B cell (primary cell): ENCODE results near the gene MUTYH. TPM values are rescaled to one million over a fixed set of nuclear protein-coding genes. Genes with fewer than 3 reads are reported as not detected.

ENCODE experiments used
- ATAC-seq: fragments of 200-7000 bp; cut with Tn5 transposase; one replicate; pipeline ENCODE4 v1.10.0; 2021; ENCODE audit warnings: low read depth, mild to moderate bottlenecking, moderate number of reproducible peaks, moderate library complexity
- CTCF ChIA-PET: fragments of 350-600 bp; sonication (Branson Sonifier 250); formaldehyde crosslinking; loops from one replicate; lab custom pipeline; 2021; ENCODE audit warnings: antibody characterized with exemption, inconsistent platforms; lab: Charles Lee
- POLR2A ChIA-PET: fragments of 350-600 bp; sonication (Branson Sonifier 250); formaldehyde crosslinking; loops from one replicate; lab custom pipeline; 2021; ENCODE audit warnings: antibody characterized with exemption; lab: Charles Lee
- DNase-seq: peaks from one replicate; pipeline ENCODE4 v3.0.0; 2013
- H2AFZ ChIP-seq: 2 replicates; pipeline ENCODE4 v1.6.1; 2012; ENCODE audit warnings: mild to moderate bottlenecking, low read depth, low read length; ENCODE audit not compliant: insufficient read depth, poor library complexity, severe bottlenecking
- H3K27ac ChIP-seq, 2 donors: 1 replicate in 1 of 2; 2 replicates in 1 of 2; pipeline ENCODE4 v1.5.1; 2012 to 2013; ENCODE audit warnings: low read length in 2 of 2, mild to moderate bottlenecking in 2 of 2, moderate library complexity in 1 of 2
- H3K27me3 ChIP-seq, 4 experiments: fragments of 200-600 bp in 1 of 4; sonication (generic) in 1 of 4; replicated peaks in 1 of 4; 1 replicate in 2 of 4; 2 replicates in 2 of 4; pipeline versions ENCODE4 v1.6.1 to v1.7.0; 2013 to 2016; ENCODE audit warnings: low read length in 3 of 4, mild to moderate bottlenecking in 2 of 4, mixed read lengths in 1 of 4, moderate library complexity in 1 of 4; ENCODE audit not compliant: insufficient read depth in 4 of 4, control insufficient read depth in 3 of 4; ENCODE audit errors: control extremely low read depth in 1 of 4
- H3K36me3 ChIP-seq, 2 experiments: replicated peaks in 1 of 2; 1 replicate in 1 of 2; 2 replicates in 1 of 2; pipeline versions ENCODE4 v1.6.1 to v1.7.1; 2013; ENCODE audit warnings: low read length in 1 of 2; ENCODE audit not compliant: insufficient read depth in 2 of 2, control insufficient read depth in 1 of 2; ENCODE audit errors: control extremely low read depth in 1 of 2, extremely low read depth in 1 of 2
- H3K4me1 ChIP-seq, 2 donors: fragments of 200-600 bp in 1 of 2; sonication (generic) in 1 of 2; 1 replicate in 1 of 2; 2 replicates in 1 of 2; pipeline versions ENCODE4 v1.5.1 to v1.6.1; 2013 to 2017; ENCODE audit warnings: low read length in 2 of 2; ENCODE audit not compliant: control insufficient read depth in 2 of 2, insufficient read depth in 2 of 2
- H3K4me2 ChIP-seq: replicated peaks from 2 replicates; pipeline ENCODE3; 2012; ENCODE audit warnings: mild to moderate bottlenecking, low read depth, low read length; ENCODE audit not compliant: poor library complexity, severe bottlenecking
- H3K4me3 ChIP-seq, 5 experiments: fragments of 200-600 bp in 1 of 5; sonication (generic) in 1 of 5; 1 replicate in 3 of 5; 2 replicates in 2 of 5; pipeline versions ENCODE4 v1.5.1 to v1.7.0; 2011 to 2016; ENCODE audit warnings: low read length in 4 of 5, mild to moderate bottlenecking in 4 of 5, low read depth in 2 of 5, control low read depth in 1 of 5, moderate library complexity in 1 of 5; ENCODE audit not compliant: insufficient read depth in 1 of 5; ENCODE audit errors: control extremely low read depth in 1 of 5, extremely low read depth in 1 of 5
- H3K79me2 ChIP-seq: fragments of 200-600 bp; sonication (generic); one replicate; pipeline ENCODE4 v1.6.0; 2016; ENCODE audit warnings: low read length; ENCODE audit not compliant: control insufficient read depth, insufficient read depth
- H3K9ac ChIP-seq: fragments of 200-600 bp; sonication (generic); 2 replicates; pipeline ENCODE4 v1.6.1; 2017; ENCODE audit warnings: mild to moderate bottlenecking, low read length, moderate library complexity
- H3K9me3 ChIP-seq, 3 donors: one replicate each; pipeline versions ENCODE4 v1.6.1 to v1.7.1; 2013; ENCODE audit warnings: low read length in 2 of 3; ENCODE audit not compliant: control insufficient read depth in 2 of 3, insufficient read depth in 1 of 3; ENCODE audit errors: control extremely low read depth in 1 of 3
- H4K20me1 ChIP-seq: 2 replicates; pipeline ENCODE4 v1.6.0; 2012; ENCODE audit warnings: mild to moderate bottlenecking, low read length; ENCODE audit not compliant: insufficient read depth, control insufficient read depth, poor library complexity, severe bottlenecking
- H3K27ac Mint-ChIP-seq: one replicate; pipeline ENCODE4 v1.8.0; 2021; ENCODE audit warnings: mixed read lengths
- H3K27me3 Mint-ChIP-seq: one replicate; pipeline ENCODE4 v1.8.0; 2021; ENCODE audit warnings: mixed read lengths
- H3K4me1 Mint-ChIP-seq: one replicate; pipeline ENCODE4 v1.8.0; 2021; ENCODE audit warnings: mixed read lengths
- H3K4me3 Mint-ChIP-seq: one replicate; pipeline ENCODE4 v1.8.0; 2021; ENCODE audit warnings: mixed read lengths
- H3K9me3 Mint-ChIP-seq: one replicate; pipeline ENCODE4 v1.8.0; 2022; ENCODE audit warnings: mixed read lengths; ENCODE audit not compliant: insufficient read depth
- CTCF ChIP-seq: fragments of 200-600 bp; IDR thresholded peaks from one replicate; pipeline ENCODE4 v1.8.0; 2022; ENCODE audit warnings: antibody characterized with exemption, mild to moderate bottlenecking
- EZH2 ChIP-seq: IDR thresholded peaks from 2 replicates; pipeline ENCODE4 v1.6.1; 2012; ENCODE audit warnings: borderline replicate concordance, low read depth, mild to moderate bottlenecking, moderate library complexity, low read length; ENCODE audit not compliant: insufficient read depth, poor library complexity, severe bottlenecking
- WGBS: methylation state at CpG from one replicate; pipeline ENCODE4 v1.1.5; 2013; ENCODE audit warnings: missing lambda C conversion rate; ENCODE audit not compliant: insufficient coverage; 5-methylcytosine and 5-hydroxymethylcytosine counted together
- intact Hi-C: fragments of 100-400 bp; cut with micrococcal nuclease; formaldehyde crosslinking; loops from one replicate; pipeline ENCODE4 v1.10.0; 2022
- polyA plus RNA-seq: library from polyadenylated mRNA; depleted of rRNA; stranded (reverse); fragments of >200 nt; gene quantifications from 2 replicates; pipeline ENCODE4 v1.2.3, GENCODE V29; 2012
- total RNA-seq, 2 donors: library from RNA; stranded (reverse); fragments of 120-200 nt in 1 of 2; gene quantifications; 1 replicate in 1 of 2; 2 replicates in 1 of 2; pipeline versions ENCODE4 v1.2.3 to v1.2.4, GENCODE V29; 2013 to 2022

MUTYH gene
- total and polyA plus RNA-seq, 2 donors (not counting 1 experiment from before 2014, with no cell fraction given), result 65.0 to 68.5 TPM

- H3K27me3 Mint-ChIP-seq, result no peaks in the 10 kb centered on the region
- peaks cover 0 to 2% of the 10 kb centered on the region in 2 experiments for H3K36me3 ChIP-seq
- H3K79me2 ChIP-seq, result peaks cover 8% of the 10 kb centered on the region
- peak overlapping the region; percentile 37 for H3K27ac Mint-ChIP-seq
- H3K4me1 ChIP-seq, result peaks cover 7 to 12% of the 10 kb centered on the region in 2 donors
- intact Hi-C loops, result loop anchor here (1.0 to 5.0 kb wide), 4 partner anchors 34 to 210 kb away; no protein-coding TSS in a partner anchor
- peaks cover 24% of the 10 kb centered on the region for H3K4me1 Mint-ChIP-seq
- ChIA-PET POLR2A (interaction anchor here (0.5 to 3.7 kb wide), 3 partner anchors 33 to 227 kb away, joined by 3 to 22 read pairs (median 3); partner anchors contain the start of gene TESK2), CTCF (interaction anchor here (0.6 to 12.2 kb wide), 40 partner anchors 9 to 629 kb away, joined by 3 to 478 read pairs (median 5); partner anchors contain the start of genes AKR1A1, CCDC163, MMACHC and MUTYH)
- no peaks in the 10 kb centered on the region for H3K9me3 ChIP-seq
- peak; percentile 83 for TF ChIP-seq CTCF
- TF ChIP-seq EZH2, result no peak
- peak overlapping the region in 1 of 2 donors; percentile 68 for H3K27ac ChIP-seq
- no peaks in the 10 kb centered on the region for H3K9me3 Mint-ChIP-seq
- DNase-seq (peak; percentile 77), ATAC-seq (peak; percentile 67)
- H4K20me1 ChIP-seq, result no peaks in the 10 kb centered on the region
- H3K4me2 ChIP-seq, result peak overlapping the region; percentile 65
- no peak overlapping the region for H3K9ac ChIP-seq
- peak overlapping the region; percentile 28 for H3K4me3 Mint-ChIP-seq
- 45% methylated on average over 3 of the region's 7 CpGs for whole genome bisulfite sequencing
- H3K27me3 ChIP-seq, result no peaks in the 10 kb centered on the region
- no peak overlapping the region for H3K4me3 ChIP-seq
- H2AFZ ChIP-seq, result peak overlapping the region; percentile 50
Observed at GRCh38 chr1:45359882-45360513, 19.8 kb upstream of the MUTYH start.

GRCh38 chr1:45356186-45356585 is 15.9 kb upstream of the MUTYH start:
- Histone ChIP-seq H3K9ac (no peak overlapping the region), H3K4me3 (no peak overlapping the region), H3K4me1 (peaks cover 7 to 12% of the 10 kb centered on the region in 2 donors), H3K27me3 (no peaks in the 10 kb centered on the region), H3K36me3 (peaks cover 0 to 9% of the 10 kb centered on the region in 2 experiments), H3K27ac (no peak overlapping the region), H3K9me3 (no peaks in the 10 kb centered on the region), H2AFZ (no peak overlapping the region), H3K79me2 (peaks cover 9% of the 10 kb centered on the region), H4K20me1 (no peaks in the 10 kb centered on the region), H3K4me2 (no peak overlapping the region)
- peaks cover 15% of the 10 kb centered on the region for H3K4me1 Mint-ChIP-seq
- no peaks in the 10 kb centered on the region for H3K9me3 Mint-ChIP-seq
- ATAC-seq, result no peak
- WGBS, result 96% methylated on average over 3 of the region's 4 CpGs
- DNase-seq, result no peak
- no peak overlapping the region for H3K4me3 Mint-ChIP-seq
- ChIA-PET CTCF (interaction anchor here (0.7 to 12.2 kb wide), 9 partner anchors 9 to 338 kb away, joined by 3 to 478 read pairs (median 6); partner anchors contain the start of genes MUTYH, TESK2 and TOE1), POLR2A (no interaction called here)
- no peak for TF ChIP-seq CTCF
- no peak for TF ChIP-seq EZH2
- no peaks in the 10 kb centered on the region for H3K27me3 Mint-ChIP-seq
- no peak overlapping the region for H3K27ac Mint-ChIP-seq
- intact Hi-C loops, result no loop called here
